WTC11 (cell line): ENCODE data around the gene ARHGAP8. TPM values are rescaled to one million over a fixed set of nuclear protein-coding genes. Genes with fewer than 3 reads are reported as not detected.

ENCODE experiments used
- ATAC-seq: fragments of 200-7000 bp; cut with Tn5 transposase; 2 replicates; pipeline ENCODE4 v1.10.0; 2021; ENCODE audit warnings: mild to moderate bottlenecking, moderate library complexity
- CTCF ChIA-PET: fragments of 300-600 bp; sonication (Branson Sonifier 250); formaldehyde crosslinking; loops from one replicate; lab custom pipeline; 2021; ENCODE audit warnings: antibody characterized with exemption; lab: Charles Lee
- POLR2A ChIA-PET: fragments of 350-600 bp; sonication (Branson Sonifier 250); formaldehyde crosslinking; loops from one replicate; lab custom pipeline; 2021; ENCODE audit warnings: antibody characterized with exemption; lab: Charles Lee
- DNase-seq: peaks from one replicate; pipeline ENCODE4 v3.0.0; 2021; ENCODE audit warnings: low spot score
- H3K27ac Mint-ChIP-seq: 2 replicates; pipeline ENCODE4 v1.8.0; 2021; ENCODE audit warnings: mixed read lengths
- H3K27me3 Mint-ChIP-seq: 2 replicates; pipeline ENCODE4 v1.8.0; 2021; ENCODE audit warnings: low read depth, mild to moderate bottlenecking, moderate library complexity, mixed read lengths
- H3K36me3 Mint-ChIP-seq: 2 replicates; pipeline ENCODE4 v1.8.0; 2021; ENCODE audit warnings: mixed read lengths
- H3K4me1 Mint-ChIP-seq: 2 replicates; pipeline ENCODE4 v1.8.0; 2022; ENCODE audit warnings: mixed read lengths
- H3K4me3 Mint-ChIP-seq: 2 replicates; pipeline ENCODE4 v1.8.0; 2021; ENCODE audit warnings: mild to moderate bottlenecking, moderate library complexity, mixed read lengths
- H3K9me3 Mint-ChIP-seq: 2 replicates; pipeline ENCODE4 v1.8.0; 2021; ENCODE audit warnings: mixed read lengths
- CBFB ChIP-seq: sonication (generic); formaldehyde crosslinking; IDR thresholded peaks from 2 replicates; pipeline ENCODE4 v1.8.1; 2022; ENCODE audit warnings: mild to moderate bottlenecking, low read depth, missing genetic modification reagents
- CDX4 ChIP-seq: fragments of 250-450 bp; sonication (Bioruptor Pico); IDR thresholded peaks from 2 replicates; pipeline ENCODE4 v1.9.0; 2021; ENCODE audit warnings: moderate library complexity, mild to moderate bottlenecking, inconsistent platforms, borderline replicate concordance
- FOXP4 ChIP-seq: sonication (generic); formaldehyde crosslinking; IDR thresholded peaks from 2 replicates; pipeline ENCODE4 v1.8.0; 2022; ENCODE audit warnings: mild to moderate bottlenecking, missing genetic modification reagents
- OVOL2 ChIP-seq: fragments of 250-450 bp; sonication (Bioruptor Pico); IDR thresholded peaks from 2 replicates; pipeline ENCODE4 v1.9.0; 2021; ENCODE audit warnings: mild to moderate bottlenecking, borderline replicate concordance
- PREB ChIP-seq: sonication (generic); formaldehyde crosslinking; IDR thresholded peaks from 2 replicates; pipeline ENCODE4 v1.8.1; 2022; ENCODE audit warnings: mild to moderate bottlenecking, missing genetic modification reagents, moderate library complexity, borderline replicate concordance
- USF2 ChIP-seq: sonication (generic); formaldehyde crosslinking; IDR thresholded peaks from 2 replicates; pipeline ENCODE4 v1.8.1; 2023; ENCODE audit warnings: mild to moderate bottlenecking, missing genetic modification reagents, moderate library complexity
- ZBTB43 ChIP-seq: sonication (generic); formaldehyde crosslinking; IDR thresholded peaks from 2 replicates; pipeline ENCODE4 v1.8.1; 2023; ENCODE audit warnings: mild to moderate bottlenecking, missing genetic modification reagents
- ZNF219 ChIP-seq: sonication (generic); formaldehyde crosslinking; IDR thresholded peaks from 2 replicates; pipeline ENCODE4 v1.8.0; 2023; ENCODE audit warnings: missing genetic modification reagents, mild to moderate bottlenecking, borderline replicate concordance
- ZNF232 ChIP-seq: sonication (generic); formaldehyde crosslinking; IDR thresholded peaks from 2 replicates; pipeline ENCODE4 v1.8.0; 2022; ENCODE audit warnings: mild to moderate bottlenecking, missing genetic modification reagents
- ZNF396 ChIP-seq: fragments of 250-450 bp; sonication (Bioruptor Pico); IDR thresholded peaks from 2 replicates; pipeline ENCODE4 v1.8.0; 2021; ENCODE audit warnings: mild to moderate bottlenecking, moderate library complexity, borderline replicate concordance
- total RNA-seq: library from RNA; stranded (reverse); gene quantifications from 3 replicates; pipeline ENCODE4 v1.2.3, GENCODE V29; 2021
- TF ChIP-seq, protein P1 (sequence below): fragments of 250-450 bp; sonication (Bioruptor Pico); conservative IDR thresholded peaks from 2 replicates; pipeline ENCODE4 v1.9.0; 2021; ENCODE audit warnings: mild to moderate bottlenecking
- TF ChIP-seq, protein P2 (sequence below): fragments of 200-600 bp; IDR thresholded peaks from 2 replicates; pipeline ENCODE4 v1.8.0; 2022; ENCODE audit warnings: antibody characterized with exemption

ARHGAP8 gene
- total RNA-seq, 1 experiment from 2014 or later = 61.4 TPM

GRCh38 chr22:44888491-44889254 is 136.3 kb downstream of the ARHGAP8 start:
- Mint-ChIP-seq H3K9me3 (no peaks in the 10 kb centered on the region), H3K27ac (no peak overlapping the region), H3K4me1 (peaks cover 12% of the 10 kb centered on the region), H3K4me3 (no peak overlapping the region), H3K27me3 (no peaks in the 10 kb centered on the region; the same call in 1 of the 2 replicates), H3K36me3 (peaks cover 33% of the 10 kb centered on the region)
- POLR2A ChIA-PET = no interaction called here
- CTCF ChIA-PET = interaction anchor here (0.6 to 1.3 kb wide), 4 partner anchors 48 to 208 kb away, joined by 3 to 4 read pairs (median 4); no protein-coding TSS in a partner anchor
- peak; percentile 78 for ATAC-seq
- DNase-seq = peak; percentile 57
- 0 out of 2 replicates have a peak, but pooled peaks have one; percentile 53 for TF ChIP-seq ZNF232 (CRISPR knock-in tag)
- no peak for TF ChIP-seq ZNF219 (CRISPR knock-in tag)
- TF ChIP-seq, protein P1, sequence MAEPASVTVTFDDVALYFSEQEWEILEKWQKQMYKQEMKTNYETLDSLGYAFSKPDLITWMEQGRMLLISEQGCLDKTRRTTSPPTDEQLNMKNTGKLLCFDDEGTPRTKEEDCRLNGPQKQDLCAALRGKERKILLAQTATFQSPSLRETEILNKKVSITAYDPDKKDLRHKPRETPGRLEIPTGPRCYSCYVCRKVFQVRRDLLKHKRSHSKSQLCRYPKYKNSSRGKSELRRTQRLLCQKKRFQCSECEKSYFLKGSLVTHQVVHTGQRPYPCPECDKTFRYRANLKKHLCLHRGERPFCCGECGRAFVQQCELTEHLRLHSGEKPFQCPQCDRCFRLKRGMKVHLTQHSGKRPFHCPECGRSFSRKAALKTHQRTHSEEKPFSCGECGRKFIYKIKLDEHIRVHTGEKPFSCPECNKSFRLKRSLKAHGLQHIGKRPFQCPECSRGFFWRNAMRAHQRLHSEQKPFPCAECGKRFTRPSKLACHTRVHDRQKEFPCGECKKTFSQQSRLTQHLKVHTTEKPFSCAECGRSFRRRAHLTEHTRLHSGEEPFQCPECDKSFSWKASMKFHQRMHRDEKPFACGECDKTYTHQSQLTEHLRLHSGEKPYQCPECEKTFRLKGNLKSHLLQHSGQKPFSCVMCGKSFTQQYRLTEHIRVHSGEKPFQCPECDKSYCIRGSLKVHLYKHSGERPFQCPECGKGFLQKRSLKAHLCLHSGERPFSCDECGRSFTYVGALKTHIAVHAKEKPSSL (CRISPR knock-in tag) = no peak
- TF ChIP-seq, protein P2, sequence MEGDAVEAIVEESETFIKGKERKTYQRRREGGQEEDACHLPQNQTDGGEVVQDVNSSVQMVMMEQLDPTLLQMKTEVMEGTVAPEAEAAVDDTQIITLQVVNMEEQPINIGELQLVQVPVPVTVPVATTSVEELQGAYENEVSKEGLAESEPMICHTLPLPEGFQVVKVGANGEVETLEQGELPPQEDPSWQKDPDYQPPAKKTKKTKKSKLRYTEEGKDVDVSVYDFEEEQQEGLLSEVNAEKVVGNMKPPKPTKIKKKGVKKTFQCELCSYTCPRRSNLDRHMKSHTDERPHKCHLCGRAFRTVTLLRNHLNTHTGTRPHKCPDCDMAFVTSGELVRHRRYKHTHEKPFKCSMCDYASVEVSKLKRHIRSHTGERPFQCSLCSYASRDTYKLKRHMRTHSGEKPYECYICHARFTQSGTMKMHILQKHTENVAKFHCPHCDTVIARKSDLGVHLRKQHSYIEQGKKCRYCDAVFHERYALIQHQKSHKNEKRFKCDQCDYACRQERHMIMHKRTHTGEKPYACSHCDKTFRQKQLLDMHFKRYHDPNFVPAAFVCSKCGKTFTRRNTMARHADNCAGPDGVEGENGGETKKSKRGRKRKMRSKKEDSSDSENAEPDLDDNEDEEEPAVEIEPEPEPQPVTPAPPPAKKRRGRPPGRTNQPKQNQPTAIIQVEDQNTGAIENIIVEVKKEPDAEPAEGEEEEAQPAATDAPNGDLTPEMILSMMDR = no peak
- 0 out of 2 replicates have a peak, but pooled peaks have one; percentile 4 for TF ChIP-seq CBFB (CRISPR knock-in tag)
- no peak for TF ChIP-seq ZNF396 (CRISPR knock-in tag)
- no peak for TF ChIP-seq ZBTB43
- TF ChIP-seq PREB = no peak
- no peak for TF ChIP-seq OVOL2
- TF ChIP-seq CDX4 (CRISPR knock-in tag) = no peak
- 0 out of 2 replicates have a peak, but pooled peaks have one; percentile 33 for TF ChIP-seq FOXP4
- no peak for TF ChIP-seq USF2
